Mesendoderm (in vitro differentiated cells): ENCODE data around the gene NFIC.

ENCODE experiments used
- DNase-seq: peaks from one replicate; pipeline ENCODE4 v3.0.0; 2013
- H2AK5ac ChIP-seq: 2 replicates; pipeline ENCODE4 v1.6.1; 2013; ENCODE audit warnings: low read length, inconsistent platforms
- H2BK120ac ChIP-seq: 2 replicates; pipeline ENCODE4 v1.6.1; 2013; ENCODE audit warnings: low read depth, mild to moderate bottlenecking, low read length, moderate library complexity, mixed read lengths
- H2BK15ac ChIP-seq: replicated peaks from 2 replicates; pipeline ENCODE4 v1.6.1; 2013; ENCODE audit warnings: low read depth, mild to moderate bottlenecking, moderate library complexity
- H2BK5ac ChIP-seq: 2 replicates; pipeline ENCODE4 v1.6.1; 2013; ENCODE audit warnings: low read length, inconsistent platforms
- H3K18ac ChIP-seq: 2 replicates; pipeline ENCODE4 v1.6.1; 2013; ENCODE audit warnings: mild to moderate bottlenecking, low read length, mixed read lengths
- H3K23ac ChIP-seq: one replicate; pipeline ENCODE4 v1.6.1; 2013; ENCODE audit warnings: low read length
- H3K27ac ChIP-seq: 2 replicates; pipeline ENCODE4 v1.5.1; 2013; ENCODE audit warnings: low read depth, mild to moderate bottlenecking, inconsistent platforms, low read length, moderate library complexity
- H3K27me3 ChIP-seq: 2 replicates; pipeline ENCODE4 v1.6.1; 2013; ENCODE audit warnings: low read length, control low read depth, mild to moderate bottlenecking, inconsistent platforms; ENCODE audit not compliant: insufficient read depth, poor library complexity
- H3K36me3 ChIP-seq: 2 replicates; pipeline ENCODE4 v1.6.1; 2013; ENCODE audit warnings: low read length, inconsistent platforms; ENCODE audit not compliant: control insufficient read depth, insufficient read depth
- H3K4ac ChIP-seq: one replicate; pipeline ENCODE4 v1.6.1; 2013; ENCODE audit warnings: low read depth, mild to moderate bottlenecking, low read length, moderate library complexity
- H3K4me1 ChIP-seq: 2 replicates; pipeline ENCODE4 v1.6.1; 2013; ENCODE audit warnings: low read depth, low read length, inconsistent platforms; ENCODE audit not compliant: control insufficient read depth
- H3K4me2 ChIP-seq: 2 replicates; pipeline ENCODE4 v1.6.1; 2013; ENCODE audit warnings: low read length
- H3K4me3 ChIP-seq: 2 replicates; pipeline ENCODE4 v1.5.1; 2013; ENCODE audit warnings: mild to moderate bottlenecking, low read length
- H3K56ac ChIP-seq: one replicate; pipeline ENCODE4 v1.6.1; 2013; ENCODE audit warnings: low read length
- H3K79me1 ChIP-seq: 2 replicates; pipeline ENCODE4 v1.6.1; 2013; ENCODE audit warnings: low read length, inconsistent platforms
- H3K79me2 ChIP-seq: 2 replicates; pipeline ENCODE4 v1.6.1; 2013; ENCODE audit warnings: mild to moderate bottlenecking, low read length; ENCODE audit not compliant: control insufficient read depth, insufficient read depth
- H3K9ac ChIP-seq: 2 replicates; pipeline ENCODE4 v1.6.1; 2013; ENCODE audit warnings: low read length, inconsistent platforms
- H4K5ac ChIP-seq: one replicate; pipeline ENCODE4 v1.6.1; 2013; ENCODE audit warnings: low read length
- H4K8ac ChIP-seq: one replicate; pipeline ENCODE4 v1.6.1; 2013; ENCODE audit warnings: low read depth, mild to moderate bottlenecking, control low read depth, low read length, moderate library complexity
- WGBS: extraction: QIAGEN DNeasy Blood & Tissue Kit; methylation state at CpG from one replicate; pipeline ENCODE4 v1.1.7; 2013; ENCODE audit warnings: low lambda C conversion rate, missing lambda C conversion rate; ENCODE audit not compliant: insufficient coverage; ENCODE audit errors: extremely low coverage; 5-methylcytosine and 5-hydroxymethylcytosine counted together

NFIC gene

GRCh38 chr19:3493651-3494050, 127.3 kb downstream of the NFIC start:
- Histone ChIP-seq H2BK5ac (no peak overlapping the region), H3K4me1 (no peaks in the 10 kb centered on the region), H3K9ac (no peak overlapping the region), H4K8ac (no peak overlapping the region), H3K27ac (no peak overlapping the region), H3K79me2 (peaks cover 5% of the 10 kb centered on the region), H3K18ac (no peak overlapping the region), H3K4ac (no peak overlapping the region), H2BK120ac (no peak overlapping the region), H3K56ac (no peak overlapping the region), H2BK15ac (no peak overlapping the region), H3K79me1 (peaks cover 6% of the 10 kb centered on the region), H3K27me3 (no peaks in the 10 kb centered on the region), H3K4me2 (no peak overlapping the region), H3K36me3 (peaks cover 5% of the 10 kb centered on the region), H3K4me3 (no peak overlapping the region), H3K23ac (no peak overlapping the region), H2AK5ac (no peak overlapping the region), H4K5ac (no peak overlapping the region)
- WGBS = no CpG with 5 or more reads among the region's 14 CpGs
- no peak for DNase-seq

DNA sequence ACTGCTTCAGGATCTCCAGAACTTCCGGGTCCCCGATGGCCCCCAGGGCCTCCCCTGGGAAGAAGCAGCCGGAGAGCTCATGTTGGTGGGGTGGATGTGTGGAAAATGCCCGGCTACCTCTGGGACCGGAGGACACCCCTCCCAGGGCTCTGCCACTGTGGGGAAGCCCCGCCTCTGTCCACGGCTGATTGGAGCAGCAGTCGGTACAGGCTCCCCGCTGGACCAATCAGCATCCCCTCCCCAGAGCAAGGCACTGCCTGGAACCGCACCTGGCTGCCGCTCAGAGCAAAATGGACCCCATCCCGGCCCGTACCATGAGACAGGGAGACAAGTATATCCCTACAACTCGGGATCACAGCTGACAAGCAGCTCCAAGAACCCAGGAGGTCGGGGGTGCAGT, 127.7 kb downstream of the NFIC start:
- peaks cover 7% of the 10 kb centered on the region for H3K79me2 ChIP-seq
- no peak overlapping the region for H2BK5ac ChIP-seq
- H4K5ac ChIP-seq = no peak overlapping the region
- no peak overlapping the region for H3K9ac ChIP-seq
- no peak overlapping the region for H3K4me3 ChIP-seq
- no peak overlapping the region for H3K56ac ChIP-seq
- WGBS = no CpG with 5 or more reads among the region's 15 CpGs
- no peak overlapping the region for H4K8ac ChIP-seq
- H3K4ac ChIP-seq = no peak overlapping the region
- peaks cover 5% of the 10 kb centered on the region for H3K36me3 ChIP-seq
- no peak overlapping the region for H2BK15ac ChIP-seq
- H3K79me1 ChIP-seq = peaks cover 6% of the 10 kb centered on the region
- no peaks in the 10 kb centered on the region for H3K27me3 ChIP-seq
- DNase-seq = peak; percentile 59
- no peak overlapping the region for H3K18ac ChIP-seq
- no peaks in the 10 kb centered on the region for H3K4me1 ChIP-seq
- H3K4me2 ChIP-seq = no peak overlapping the region
- no peak overlapping the region for H2BK120ac ChIP-seq
- H3K27ac ChIP-seq = no peak overlapping the region
- no peak overlapping the region for H2AK5ac ChIP-seq
- no peak overlapping the region for H3K23ac ChIP-seq

GRCh38 chr19:3494559-3494958, 128.2 kb downstream of the NFIC start:
- Histone ChIP-seq H3K4me2 (no peak overlapping the region), H3K27ac (no peak overlapping the region), H3K27me3 (no peaks in the 10 kb centered on the region), H3K18ac (no peak overlapping the region), H3K79me2 (peaks cover 11% of the 10 kb centered on the region), H4K5ac (no peak overlapping the region), H2BK120ac (no peak overlapping the region), H4K8ac (no peak overlapping the region), H3K56ac (no peak overlapping the region), H3K4me1 (no peaks in the 10 kb centered on the region), H3K23ac (no peak overlapping the region), H2BK5ac (no peak overlapping the region), H3K36me3 (peaks cover 5% of the 10 kb centered on the region), H2BK15ac (no peak overlapping the region), H3K79me1 (peaks cover 8% of the 10 kb centered on the region), H2AK5ac (no peak overlapping the region), H3K4ac (no peak overlapping the region), H3K4me3 (no peak overlapping the region), H3K9ac (no peak overlapping the region)
- DNase-seq = no peak
- no CpG with 5 or more reads among the region's 18 CpGs for WGBS

GRCh38 chr19:3496392-3497273, 130.2 kb downstream of the NFIC start:
- no peak overlapping the region for H2BK15ac ChIP-seq
- H3K27me3 ChIP-seq = no peaks in the 10 kb centered on the region
- peaks cover 18% of the 10 kb centered on the region for H3K79me2 ChIP-seq

DNA sequence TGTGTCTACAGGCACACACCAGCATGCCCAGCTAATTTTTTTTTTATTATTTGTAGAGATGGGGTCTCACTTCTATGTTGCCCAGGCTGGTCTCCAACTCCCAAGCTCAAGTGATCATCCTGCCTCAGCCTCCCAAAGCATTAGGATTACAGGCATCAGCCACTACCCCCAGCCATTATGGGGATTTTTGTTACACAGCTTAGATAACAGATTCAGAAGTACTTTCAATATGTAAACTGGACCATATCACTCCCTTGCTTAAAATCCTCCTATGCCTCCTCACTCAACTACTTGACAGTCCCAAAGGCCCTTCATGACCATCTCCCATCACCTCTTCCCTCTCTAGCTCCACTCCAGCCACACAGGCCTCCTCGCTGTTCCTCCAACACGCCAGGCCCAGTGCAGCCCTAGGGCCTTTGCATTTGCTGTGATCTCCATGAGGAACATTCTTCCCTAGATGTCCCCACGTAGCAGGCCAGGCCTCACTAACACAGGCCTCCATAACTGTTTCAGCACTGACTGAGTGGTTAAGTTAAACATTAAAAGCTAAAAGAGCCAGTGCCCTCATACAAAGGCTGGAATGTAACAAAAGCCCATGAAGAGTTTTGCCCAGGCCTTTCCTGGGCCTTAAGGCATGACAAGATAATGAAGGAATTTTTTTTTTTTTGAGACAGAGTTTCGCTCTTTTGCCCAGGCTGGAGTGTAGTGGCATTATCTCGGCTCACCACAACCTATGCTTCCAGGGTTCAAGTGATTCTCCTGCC, 131.6 kb downstream of the NFIC start:
- Histone ChIP-seq H2BK120ac (no peak overlapping the region), H3K56ac (no peak overlapping the region), H3K79me1 (peaks cover 11% of the 10 kb centered on the region), H3K23ac (no peak overlapping the region), H4K8ac (no peak overlapping the region), H2BK5ac (no peak overlapping the region), H3K27ac (no peak overlapping the region), H3K27me3 (no peaks in the 10 kb centered on the region), H2AK5ac (no peak overlapping the region), H3K79me2 (peaks cover 18% of the 10 kb centered on the region), H4K5ac (no peak overlapping the region), H3K4ac (no peak overlapping the region), H3K9ac (no peak overlapping the region), H3K4me1 (peaks cover 2% of the 10 kb centered on the region), H2BK15ac (no peak overlapping the region), H3K4me3 (no peak overlapping the region), H3K36me3 (peaks cover 5% of the 10 kb centered on the region), H3K4me2 (no peak overlapping the region), H3K18ac (no peak overlapping the region)
- no peak for DNase-seq
- no CpG with 5 or more reads among the region's 5 CpGs for WGBS

More at GRCh38 chr19:3496392-3497273, 130.2 kb downstream of the NFIC start:
- Histone ChIP-seq H2BK5ac (no peak overlapping the region), H3K4ac (no peak overlapping the region), H2BK120ac (no peak overlapping the region), H3K79me1 (peaks cover 11% of the 10 kb centered on the region), H3K27ac (no peak overlapping the region), H3K4me3 (no peak overlapping the region), H3K56ac (no peak overlapping the region), H4K5ac (no peak overlapping the region), H3K4me2 (no peak overlapping the region), H3K9ac (no peak overlapping the region), H3K18ac (no peak overlapping the region), H3K23ac (no peak overlapping the region), H3K4me1 (peaks cover 2% of the 10 kb centered on the region), H3K36me3 (peaks cover 5% of the 10 kb centered on the region), H2AK5ac (no peak overlapping the region), H4K8ac (no peak overlapping the region)
- no CpG with 5 or more reads among the region's 32 CpGs for WGBS
- DNase-seq = no peak
